Neural progenitor cell (in vitro differentiated cells): ENCODE data around the gene OTUD4. TPM values are rescaled to one million over a fixed set of nuclear protein-coding genes. Genes with fewer than 3 reads are reported as not detected.
A peak's percentile ranks its signal among the peaks of the same experiment; 100 is the strongest.

Source experiments
- DNase-seq: peaks from one replicate; pipeline ENCODE4 v3.0.0-alpha.2; 2016; ENCODE audit warnings: low spot score
- H2AFZ ChIP-seq: fragments of 200-600 bp; sonication (generic); replicated peaks from 2 replicates; pipeline ENCODE4 v1.6.1; 2016; ENCODE audit warnings: antibody characterized with exemption
- H3F3A ChIP-seq: fragments of 200-600 bp; sonication (generic); 2 replicates; pipeline ENCODE4 v1.6.1; 2016; ENCODE audit warnings: antibody characterized with exemption, low read depth
- H3K27ac ChIP-seq: fragments of 200-600 bp; sonication (generic); 2 replicates; pipeline ENCODE4 v1.5.1; 2016; ENCODE audit warnings: mild to moderate bottlenecking
- H3K27me3 ChIP-seq: fragments of 200-600 bp; sonication (generic); 2 replicates; pipeline ENCODE4 v1.6.1; 2016; ENCODE audit warnings: mild to moderate bottlenecking, moderate library complexity
- H3K36me3 ChIP-seq: fragments of 200-600 bp; sonication (generic); 2 replicates; pipeline ENCODE4 v1.5.1; 2016
- H3K4me1 ChIP-seq: fragments of 200-600 bp; sonication (generic); 2 replicates; pipeline ENCODE4 v1.6.1; 2016; ENCODE audit warnings: mixed run types
- H3K4me2 ChIP-seq: fragments of 200-600 bp; sonication (generic); 2 replicates; pipeline ENCODE4 v1.6.1; 2016
- H3K4me3 ChIP-seq: fragments of 200-600 bp; sonication (generic); 2 replicates; pipeline ENCODE4 v1.5.1; 2016
- H3K79me2 ChIP-seq: fragments of 200-600 bp; sonication (generic); 2 replicates; pipeline ENCODE4 v1.6.1; 2016; ENCODE audit warnings: low read depth
- H3K9ac ChIP-seq: fragments of 200-600 bp; sonication (generic); 2 replicates; pipeline ENCODE4 v1.6.1; 2016
- H3K9me3 ChIP-seq: fragments of 200-600 bp; sonication (generic); 2 replicates; pipeline ENCODE4 v1.5.1; 2016; ENCODE audit warnings: low read depth
- H4K20me1 ChIP-seq: fragments of 200-600 bp; sonication (generic); 2 replicates; pipeline ENCODE4 v1.6.1; 2016; ENCODE audit warnings: low read depth
- H3K27ac Mint-ChIP-seq: 3 replicates; pipeline ENCODE4 v1.8.0; 2021; ENCODE audit warnings: mixed read lengths
- H3K27me3 Mint-ChIP-seq: 2 replicates; pipeline ENCODE4 v1.8.0; 2022; ENCODE audit warnings: low read depth, mild to moderate bottlenecking, inconsistent platforms, moderate library complexity, mixed read lengths; ENCODE audit not compliant: insufficient read depth
- H3K36me3 Mint-ChIP-seq: 3 replicates; pipeline ENCODE4 v1.8.0; 2021; ENCODE audit warnings: mixed read lengths
- H3K4me1 Mint-ChIP-seq: 3 replicates; pipeline ENCODE4 v1.8.0; 2021; ENCODE audit warnings: mixed read lengths
- H3K4me3 Mint-ChIP-seq: 3 replicates; pipeline ENCODE4 v1.8.0; 2021; ENCODE audit warnings: mild to moderate bottlenecking, moderate library complexity, mixed read lengths
- H3K9me3 Mint-ChIP-seq: 3 replicates; pipeline ENCODE4 v1.8.0; 2020; ENCODE audit warnings: mixed read lengths
- CTCF ChIP-seq: fragments of 200-600 bp; sonication (generic); IDR thresholded peaks from 2 replicates; pipeline ENCODE4 v1.5.1; 2017; ENCODE audit warnings: antibody characterized with exemption, mild to moderate bottlenecking
- EZH2 ChIP-seq: fragments of 200-600 bp; sonication (generic); IDR thresholded peaks from 2 replicates; pipeline ENCODE4 v1.6.1; 2017; ENCODE audit warnings: antibody characterized with exemption, mild to moderate bottlenecking, moderate library complexity
- EZH2phosphoT487 ChIP-seq: fragments of 200-600 bp; sonication (generic); IDR thresholded peaks from 2 replicates; pipeline ENCODE4 v1.6.1; 2017; ENCODE audit warnings: antibody characterized with exemption
- total RNA-seq: library from RNA; depleted of rRNA; stranded (reverse); fragments of >200 nt; gene quantifications from 2 replicates; pipeline ENCODE4 v1.2.3, GENCODE V29; 2015; ENCODE audit warnings: low replicate concordance

OTUD4 gene
- total RNA-seq, 1 donor from 2014 or later, result 34.3 TPM

DNA sequence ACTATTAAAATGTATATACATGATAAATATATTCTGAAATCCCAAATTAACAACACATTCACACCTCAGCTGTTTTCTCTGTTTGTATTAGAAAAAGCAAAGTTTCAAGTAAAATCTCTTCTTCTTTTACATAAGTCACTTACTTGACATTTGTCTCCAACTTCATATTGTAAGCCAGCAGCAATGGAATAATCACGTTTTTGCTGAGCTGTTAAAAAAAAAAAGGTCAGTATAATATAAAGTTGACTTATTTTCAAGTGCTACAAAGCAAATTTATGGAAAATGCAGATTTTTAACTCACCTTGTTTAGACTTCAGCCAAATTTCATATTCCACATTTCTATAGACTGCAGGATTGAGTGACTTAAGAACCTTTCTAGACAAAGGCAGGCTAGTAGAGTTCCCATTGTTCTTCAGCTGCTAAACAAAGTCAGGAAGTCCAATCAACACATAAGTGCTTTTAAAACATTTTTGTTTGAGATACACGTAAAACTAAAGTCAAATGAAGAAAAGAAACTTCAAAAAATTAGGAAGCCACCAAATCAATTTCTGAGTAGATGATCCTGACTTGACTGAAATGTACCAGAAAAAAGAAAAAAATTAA is 25.0 kb downstream of the OTUD4 start:
- DNase-seq, result no peak
- Mint-ChIP-seq H3K9me3 (no peaks in the 10 kb centered on the region), H3K27me3 (no peaks in the 10 kb centered on the region), H3K27ac (no peak overlapping the region), H3K4me3 (no peak overlapping the region), H3K36me3 (peaks cover 17% of the 10 kb centered on the region), H3K4me1 (no peaks in the 10 kb centered on the region)
- TF ChIP-seq EZH2 (no peak), EZH2phosphoT487 (no peak), CTCF (no peak)
- H3K27me3 ChIP-seq, result no peaks in the 10 kb centered on the region
- H3K4me1 ChIP-seq, result no peaks in the 10 kb centered on the region
- no peaks in the 10 kb centered on the region for H4K20me1 ChIP-seq
- no peaks in the 10 kb centered on the region for H3K9me3 ChIP-seq
- H3K36me3 ChIP-seq, result peaks cover 17% of the 10 kb centered on the region
- H3F3A ChIP-seq, result no peaks in the 10 kb centered on the region
- H3K4me2 ChIP-seq, result no peak overlapping the region
- H3K79me2 ChIP-seq, result no peaks in the 10 kb centered on the region
- H3K9ac ChIP-seq, result no peak overlapping the region
- H3K4me3 ChIP-seq, result no peak overlapping the region
- no peak overlapping the region for H2AFZ ChIP-seq
- H3K27ac ChIP-seq, result no peak overlapping the region

GRCh38 chr4:145154573-145154972 is 25.8 kb downstream of the OTUD4 start:
- Mint-ChIP-seq H3K4me3 (no peak overlapping the region), H3K27ac (no peak overlapping the region), H3K4me1 (no peaks in the 10 kb centered on the region), H3K36me3 (peaks cover 25% of the 10 kb centered on the region), H3K27me3 (no peaks in the 10 kb centered on the region), H3K9me3 (no peaks in the 10 kb centered on the region)
- no peaks in the 10 kb centered on the region for H3K4me1 ChIP-seq
- H3K9ac ChIP-seq, result no peak overlapping the region
- H3K79me2 ChIP-seq, result no peaks in the 10 kb centered on the region
- H2AFZ ChIP-seq, result no peak overlapping the region
- no peak overlapping the region for H3K27ac ChIP-seq
- DNase-seq, result peak; percentile 50
- no peaks in the 10 kb centered on the region for H3F3A ChIP-seq
- H3K4me2 ChIP-seq, result no peak overlapping the region
- H3K9me3 ChIP-seq, result no peaks in the 10 kb centered on the region
- TF ChIP-seq EZH2, result no peak
- peak; percentile 62 for TF ChIP-seq CTCF
- TF ChIP-seq EZH2phosphoT487, result no peak
- H3K4me3 ChIP-seq, result no peak overlapping the region
- no peaks in the 10 kb centered on the region for H4K20me1 ChIP-seq
- H3K36me3 ChIP-seq, result peaks cover 17% of the 10 kb centered on the region
- no peaks in the 10 kb centered on the region for H3K27me3 ChIP-seq

GRCh38 chr4:145153904-145154298 is 26.5 kb downstream of the OTUD4 start:
- no peaks in the 10 kb centered on the region for H3K4me1 ChIP-seq
- H3K9ac ChIP-seq, result no peak overlapping the region
- H2AFZ ChIP-seq, result no peak overlapping the region
- no peaks in the 10 kb centered on the region for H3K79me2 ChIP-seq
- H3K9me3 Mint-ChIP-seq, result no peaks in the 10 kb centered on the region
- no peak overlapping the region for H3K4me3 ChIP-seq
- no peak for TF ChIP-seq EZH2
- TF ChIP-seq EZH2phosphoT487, result no peak
- no peak for TF ChIP-seq CTCF
- H3K27ac ChIP-seq, result no peak overlapping the region
- H3K27me3 Mint-ChIP-seq, result no peaks in the 10 kb centered on the region
- no peak overlapping the region for H3K4me2 ChIP-seq
- peaks cover 27% of the 10 kb centered on the region for H3K36me3 Mint-ChIP-seq
- H3K4me3 Mint-ChIP-seq, result no peak overlapping the region
- no peak for DNase-seq
- no peaks in the 10 kb centered on the region for H3K9me3 ChIP-seq
- H3F3A ChIP-seq, result no peaks in the 10 kb centered on the region
- peaks cover 17% of the 10 kb centered on the region for H3K36me3 ChIP-seq
- H3K27ac Mint-ChIP-seq, result no peak overlapping the region
- H3K27me3 ChIP-seq, result no peaks in the 10 kb centered on the region
- H4K20me1 ChIP-seq, result no peaks in the 10 kb centered on the region
- no peaks in the 10 kb centered on the region for H3K4me1 Mint-ChIP-seq
